Body of pancreas (tissue), 4 donors: ENCODE results near the gene EFR3B. TPM values are rescaled to one million over a fixed set of nuclear protein-coding genes. Genes with fewer than 3 reads are reported as not detected.
A peak's percentile ranks its signal among the peaks of the same experiment; 100 is the strongest.

Experiments used
- ATAC-seq: fragments of 150-250 bp; one replicate; pipeline ENCODE4 v1.9.1; 2016
- DNase-seq, 4 donors: peaks; one replicate each; pipeline ENCODE4 v3.0.0-alpha.2; 2019
- H3K27ac ChIP-seq, 4 donors: fragments of 200-600 bp; sonication (generic); 1 replicate in 3 of 4; 2 replicates in 1 of 4; pipeline versions ENCODE4 v1.5.1 to v1.6.1; 2016 to 2019; ENCODE audit warnings: mild to moderate bottlenecking in 1 of 4, mixed read lengths in 1 of 4, moderate library complexity in 1 of 4
- H3K27me3 ChIP-seq, 2 donors: fragments of 200-600 bp; sonication (generic); one replicate each; pipeline ENCODE4 v1.6.0; 2016; ENCODE audit warnings: mild to moderate bottlenecking in 1 of 2
- H3K36me3 ChIP-seq, 2 donors: fragments of 200-600 bp; sonication (generic); replicated peaks in 1 of 2; 2 replicates each; pipeline ENCODE4 v1.5.1; 2016; ENCODE audit warnings: low read depth in 2 of 2; ENCODE audit not compliant: insufficient read depth in 1 of 2
- H3K4me1 ChIP-seq: fragments of 200-600 bp; sonication (generic); one replicate; pipeline ENCODE4 v1.6.0; 2016
- H3K4me3 ChIP-seq, 2 donors: fragments of 200-600 bp; sonication (generic); 1 replicate in 1 of 2; 2 replicates in 1 of 2; pipeline ENCODE4 v1.5.1; 2016 to 2019
- H3K9me3 ChIP-seq, 3 donors: fragments of 200-600 bp; sonication (generic); 1 replicate in 2 of 3; 2 replicates in 1 of 3; pipeline ENCODE4 v1.5.1; 2016
- POLR2A ChIP-seq, 3 donors: fragments of 450-650 bp; IDR thresholded peaks; one replicate each; pipeline ENCODE4 v1.6.1; 2016; ENCODE audit warnings: antibody characterized with exemption in 3 of 3, mild to moderate bottlenecking in 2 of 3
- WGBS, 2 donors: methylation state at CpG; one replicate each; pipeline ENCODE4 v1.1.5; 2017; 5-methylcytosine and 5-hydroxymethylcytosine counted together
- intact Hi-C: fragments of 100-400 bp; cut with DNase I; formaldehyde crosslinking; loops from one replicate; pipeline ENCODE4 v1.15.1; 2023
- total RNA-seq, 2 donors: library from RNA; depleted of rRNA; stranded (reverse); fragments of >200 nt; gene quantifications; one replicate each; pipeline ENCODE4 v1.1.0, GENCODE V29; 2016
- TF ChIP-seq, protein P1 (sequence below), 7 experiments: fragments of 450-650 bp in 4 of 7; fragments of 200-600 bp in 3 of 7; sonication (generic) in 3 of 7; IDR thresholded peaks; one replicate each; pipeline ENCODE4 v1.5.1; 2016 to 2019; ENCODE audit warnings: antibody characterized with exemption in 7 of 7

EFR3B gene
- total RNA-seq, 2 donors from 2014 or later, result under 0.01 to 0.52 TPM

GRCh38 chr2:25081237-25081790, 39.4 kb downstream of the EFR3B start:
- H3K9me3 ChIP-seq, result no peaks in the 10 kb centered on the region
- H3K36me3 ChIP-seq, result no peaks in the 10 kb centered on the region
- peaks cover 13% of the 10 kb centered on the region for H3K4me1 ChIP-seq
- H3K4me3 ChIP-seq, result no peak overlapping the region
- H3K27ac ChIP-seq, result no peak overlapping the region
- DNase-seq, result no peak
- no peak for ATAC-seq
- H3K27me3 ChIP-seq, result no peaks in the 10 kb centered on the region
- intact Hi-C loops, result no loop called here
- TF ChIP-seq, protein P1, sequence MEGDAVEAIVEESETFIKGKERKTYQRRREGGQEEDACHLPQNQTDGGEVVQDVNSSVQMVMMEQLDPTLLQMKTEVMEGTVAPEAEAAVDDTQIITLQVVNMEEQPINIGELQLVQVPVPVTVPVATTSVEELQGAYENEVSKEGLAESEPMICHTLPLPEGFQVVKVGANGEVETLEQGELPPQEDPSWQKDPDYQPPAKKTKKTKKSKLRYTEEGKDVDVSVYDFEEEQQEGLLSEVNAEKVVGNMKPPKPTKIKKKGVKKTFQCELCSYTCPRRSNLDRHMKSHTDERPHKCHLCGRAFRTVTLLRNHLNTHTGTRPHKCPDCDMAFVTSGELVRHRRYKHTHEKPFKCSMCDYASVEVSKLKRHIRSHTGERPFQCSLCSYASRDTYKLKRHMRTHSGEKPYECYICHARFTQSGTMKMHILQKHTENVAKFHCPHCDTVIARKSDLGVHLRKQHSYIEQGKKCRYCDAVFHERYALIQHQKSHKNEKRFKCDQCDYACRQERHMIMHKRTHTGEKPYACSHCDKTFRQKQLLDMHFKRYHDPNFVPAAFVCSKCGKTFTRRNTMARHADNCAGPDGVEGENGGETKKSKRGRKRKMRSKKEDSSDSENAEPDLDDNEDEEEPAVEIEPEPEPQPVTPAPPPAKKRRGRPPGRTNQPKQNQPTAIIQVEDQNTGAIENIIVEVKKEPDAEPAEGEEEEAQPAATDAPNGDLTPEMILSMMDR (IDR thresholded peaks at IDR 0.05), result no peak
- no peak for TF ChIP-seq POLR2A (IDR thresholded peaks at IDR 0.05)
- WGBS, 2 donors, result 85 to 91% methylated on average over 9 of the region's 9 CpGs

DNA sequence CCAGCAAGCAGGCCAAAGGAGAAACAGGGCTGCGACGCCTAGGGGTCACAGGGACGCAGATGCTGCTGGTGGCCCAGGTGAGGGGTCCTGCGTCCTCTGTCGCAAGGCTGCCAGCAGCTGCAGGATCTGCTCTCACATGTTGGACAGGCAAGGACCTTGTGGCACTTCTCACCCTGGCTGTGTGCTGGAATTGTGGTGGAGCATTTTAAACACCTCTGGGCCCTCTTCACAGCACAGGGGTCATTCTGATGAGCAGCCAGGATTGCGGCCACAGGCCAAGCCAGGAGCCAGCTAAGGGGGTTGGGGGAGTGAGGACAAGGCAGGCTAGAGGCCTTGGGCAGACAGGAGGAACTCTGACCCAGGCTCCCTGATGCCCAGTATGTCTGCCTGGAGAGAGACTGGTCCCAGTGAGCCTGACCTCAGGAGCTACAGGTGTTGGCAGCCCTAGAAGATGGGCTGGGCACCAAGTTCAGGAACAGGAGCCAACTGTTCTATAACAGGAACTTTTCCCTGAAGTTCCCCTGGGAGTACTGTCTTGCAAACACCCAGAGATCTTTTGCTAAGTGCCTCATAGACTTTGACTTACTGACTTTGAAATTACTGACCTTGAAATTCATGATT, 40.2 kb downstream of the EFR3B start:
- no peak overlapping the region for H3K4me3 ChIP-seq
- ATAC-seq, result no peak
- no peak for DNase-seq
- 82 to 100% methylated on average over 2 to 6 of the region's 6 CpGs for WGBS, 2 donors
- intact Hi-C loops, result no loop called here
- H3K27ac ChIP-seq, result no peak overlapping the region
- no peaks in the 10 kb centered on the region for H3K9me3 ChIP-seq
- H3K4me1 ChIP-seq, result peaks cover 13% of the 10 kb centered on the region
- no peaks in the 10 kb centered on the region for H3K27me3 ChIP-seq
- H3K36me3 ChIP-seq, result no peaks in the 10 kb centered on the region
- TF ChIP-seq POLR2A (IDR thresholded peaks at IDR 0.05), result no peak
- TF ChIP-seq, protein P1 (IDR thresholded peaks at IDR 0.05), result no peak

GRCh38 chr2:25085761-25086560, 44.1 kb downstream of the EFR3B start:
- Histone ChIP-seq H3K4me3 (no peak overlapping the region), H3K27me3 (no peaks in the 10 kb centered on the region), H3K9me3 (no peaks in the 10 kb centered on the region), H3K4me1 (no peaks in the 10 kb centered on the region), H3K27ac (no peak overlapping the region), H3K36me3 (no peaks in the 10 kb centered on the region)
- WGBS, 2 donors, result 85 to 92% methylated on average over 4 of the region's 4 CpGs
- DNase-seq (no peak), ATAC-seq (no peak)
- TF ChIP-seq, protein P1 (IDR thresholded peaks at IDR 0.05), result no peak
- no peak for TF ChIP-seq POLR2A (IDR thresholded peaks at IDR 0.05)
- intact Hi-C loops, result no loop called here

DNA sequence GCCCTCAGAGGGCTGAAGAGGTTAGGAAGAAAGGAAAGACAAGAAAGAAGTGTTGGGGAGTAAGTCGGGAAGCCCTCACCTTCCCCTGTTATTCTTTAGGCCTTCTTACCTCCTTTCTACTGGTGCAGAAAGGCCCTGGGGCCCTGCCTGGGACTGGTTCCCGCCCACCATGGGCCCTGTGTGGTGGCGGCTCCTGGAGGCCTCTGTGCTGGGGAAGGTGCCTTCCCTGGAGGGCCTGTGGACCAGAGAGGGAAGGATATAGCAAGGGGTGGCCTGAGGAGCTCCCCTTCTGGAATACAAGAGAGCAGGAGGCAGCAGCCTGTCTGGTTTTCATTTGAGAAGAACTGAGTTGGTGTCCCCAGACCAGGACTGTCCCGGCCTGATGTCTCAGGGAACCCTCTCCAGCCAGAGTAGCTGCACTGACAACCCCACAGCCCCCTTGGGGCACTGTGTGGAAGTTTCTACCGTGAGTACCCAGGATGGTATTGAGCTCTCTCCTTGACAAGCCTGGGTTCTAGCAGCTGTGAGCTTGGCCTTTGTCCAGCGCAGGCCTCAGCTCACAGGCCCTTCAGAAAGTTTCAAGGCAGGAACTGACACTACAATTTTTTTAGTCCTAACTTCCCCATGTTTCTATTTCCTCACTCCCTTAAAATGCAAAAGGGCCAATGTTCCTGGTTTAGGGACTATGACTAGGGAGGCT, 47.1 kb downstream of the EFR3B start:
- no peaks in the 10 kb centered on the region for H3K4me1 ChIP-seq
- intact Hi-C loops, result no loop called here
- H3K36me3 ChIP-seq, result no peaks in the 10 kb centered on the region
- TF ChIP-seq, protein P1 (IDR thresholded peaks at IDR 0.05), result no peak
- TF ChIP-seq POLR2A (IDR thresholded peaks at IDR 0.05), result no peak
- WGBS, 2 donors, result 71 to 82% methylated on average over 5 to 6 of the region's 6 CpGs
- H3K4me3 ChIP-seq, result no peak overlapping the region
- DNase-seq, result peak in 1 of 4 donors; percentile 14
- no peak overlapping the region for H3K27ac ChIP-seq
- no peaks in the 10 kb centered on the region for H3K9me3 ChIP-seq
- no peaks in the 10 kb centered on the region for H3K27me3 ChIP-seq
- no peak for ATAC-seq
